Measurements from ENCODE around the gene DLL4. TPM values are rescaled to one million over a fixed set of nuclear protein-coding genes. Genes with fewer than 3 reads are reported as not detected.

Gene DLL4
- total RNA-seq, 1 experiment from 2014 or later: 1.5 TPM

- TF ChIP-seq RAD21 (IDR thresholded peaks at IDR 0.05; ENCODE audit: low read depth) (no peak), MAX (IDR thresholded peaks at IDR 0.05) (no peak), FOSL1 (IDR thresholded peaks at IDR 0.05; ENCODE audit: low read depth) (no peak), CTCF (IDR thresholded peaks at IDR 0.05 in 2 of 3, conservative IDR thresholded peaks at IDR 0.05 in 1 of 3; ENCODE audit: borderline replicate concordance in 1 of 3, insufficient read depth in 1 of 3, low read depth in 2 of 3, low read length in 2 of 3) (no peak), POLR2AphosphoS5 (IDR thresholded peaks at IDR 0.05; ENCODE audit: low read depth, low read length) (peak; percentile 95), EZH2phosphoT487 (IDR thresholded peaks at IDR 0.05; ENCODE audit: borderline replicate concordance) (no peak), CEBPB (IDR thresholded peaks at IDR 0.05; ENCODE audit: low read depth) (no peak)
Measured at GRCh38 chr15:40952901-40953712, 24.0 kb downstream of the DLL4 start, which contains the start of gene CHAC1 (continued).

GRCh38 chr15:40953713-40954074 is 24.6 kb downstream of the DLL4 start:
- ChIA-PET CTCF (interaction anchor here (0.8 to 2.8 kb wide), 5 partner anchors 12 to 47 kb away, joined by 3 to 24 read pairs (median 5); partner anchors contain the start of gene DLL4), RAD21 (ENCODE audit: low non-redundant PET in 1 of 2, low total read pairs in 2 of 2, uncharacterized antibody in 2 of 2, unreplicated experiment in 2 of 2) (interaction anchor here (0.6 kb wide), 2 partner anchors 23 to 257 kb away, joined by 3 to 7 read pairs; no protein-coding TSS in a partner anchor)
- no peak for ATAC-seq
- TF ChIP-seq, protein P1, sequence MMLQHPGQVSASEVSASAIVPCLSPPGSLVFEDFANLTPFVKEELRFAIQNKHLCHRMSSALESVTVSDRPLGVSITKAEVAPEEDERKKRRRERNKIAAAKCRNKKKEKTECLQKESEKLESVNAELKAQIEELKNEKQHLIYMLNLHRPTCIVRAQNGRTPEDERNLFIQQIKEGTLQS (IDR thresholded peaks at IDR 0.05): no peak
- TF ChIP-seq JUND (IDR thresholded peaks at IDR 0.05): no peak
- no peak for TF ChIP-seq CTCF (IDR thresholded peaks at IDR 0.05 in 2 of 3, conservative IDR thresholded peaks at IDR 0.05 in 1 of 3; ENCODE audit: borderline replicate concordance in 1 of 3, insufficient read depth in 1 of 3, low read depth in 2 of 3, low read length in 2 of 3)
- no peak for TF ChIP-seq REST (IDR thresholded peaks at IDR 0.05; ENCODE audit: low read depth)
- TF ChIP-seq CEBPB (IDR thresholded peaks at IDR 0.05; ENCODE audit: low read depth): no peak
- TF ChIP-seq RAD21 (IDR thresholded peaks at IDR 0.05; ENCODE audit: low read depth): no peak
- TF ChIP-seq POLR2AphosphoS5 (IDR thresholded peaks at IDR 0.05; ENCODE audit: low read depth, low read length): no peak
- TF ChIP-seq POLR2A (IDR thresholded peaks at IDR 0.05; ENCODE audit: borderline replicate concordance, extremely low read depth, insufficient read depth, insufficient read length): no peak

More at GRCh38 chr15:40953713-40954074, 24.6 kb downstream of the DLL4 start:
- no peak for DNase-seq (ENCODE audit: low read depth, low spot score)
- H3K9me3 ChIP-seq (ENCODE audit: control insufficient read depth in 1 of 2, insufficient read depth in 1 of 2, low read depth in 1 of 2, low read length in 2 of 2): no peaks in the 10 kb centered on the region
- 0 out of 2 replicates have a peak overlapping the region, but pooled peaks have one; percentile 63 for H3K9ac ChIP-seq (ENCODE audit: low read length)
- H3K36me3 ChIP-seq (ENCODE audit: control insufficient read depth in 1 of 2, insufficient read depth in 2 of 2, low read length in 2 of 2): no peaks in the 10 kb centered on the region
- peaks cover 9 to 23% of the 10 kb centered on the region in 2 experiments; a peak in 2 of 4 replicates for H3K4me1 ChIP-seq (ENCODE audit: control insufficient read depth in 1 of 2, insufficient read depth in 2 of 2, low read length in 2 of 2)
- intact Hi-C loops (cut with micrococcal nuclease): no loop called here
- H3K27me3 ChIP-seq (ENCODE audit: insufficient read depth, low read length): no peaks in the 10 kb centered on the region
- peak overlapping the region; percentile 74; the same call in 1 of the 2 replicates for H3K27ac ChIP-seq (ENCODE audit: low read depth, low read length)
- TSS peak; percentile 59 for BruUV-seq (replicated peaks)
- peak overlapping the region; percentile 95 for H3K4me2 ChIP-seq (ENCODE audit: low read length)
- no peaks in the 10 kb centered on the region for H4K20me1 ChIP-seq (ENCODE audit: insufficient read depth)
- H3K79me2 ChIP-seq (ENCODE audit: insufficient read depth, low read length): no peaks in the 10 kb centered on the region
- no peaks in the 10 kb centered on the region for H3K9me2 ChIP-seq (ENCODE audit: insufficient read depth)
- peak overlapping the region; percentile 68 to 73 for H3K4me3 ChIP-seq (replicated peaks in 1 of 2; ENCODE audit: low read depth in 1 of 2, low read length in 2 of 2)
- no peak overlapping the region for H2AFZ ChIP-seq (ENCODE audit: low read depth, low read length, poor library complexity, severe bottlenecking)
- POLR2A ChIA-PET: interaction anchor here (0.6 to 3.9 kb wide), 24 partner anchors 10 to 379 kb away, joined by 3 to 48 read pairs (median 4); partner anchors contain the start of genes DLL4, INO80, NUSAP1 and OIP5

Data from HCT116 (cell line).